HepG2 (cell line): ENCODE results near the gene DCTN4.

Experiments used
- ARNT ChIP-seq: fragments of 450-650 bp; IDR thresholded peaks from 2 replicates; pipeline ENCODE4 v1.6.1; 2017
- CREB1 ChIP-seq, 2 experiments: fragments of 450-650 bp in 1 of 2; IDR thresholded peaks; 2 replicates each; pipeline ENCODE4 v1.6.1; 2016 to 2017; ENCODE audit warnings: control low read depth in 1 of 2, mild to moderate bottlenecking in 1 of 2, missing compliant biosample characterization in 1 of 2, missing genetic modification characterization in 1 of 2
- CTCF ChIP-seq: sonication (generic); formaldehyde crosslinking; IDR thresholded peaks from 2 replicates; pipeline ENCODE4 v1.5.0; 2020; ENCODE audit warnings: mild to moderate bottlenecking, missing genetic modification reagents, moderate library complexity
- EZH2 ChIP-seq: conservative IDR thresholded peaks from 2 replicates; pipeline ENCODE4 v1.6.1; 2012; ENCODE audit warnings: mild to moderate bottlenecking, low read depth, low read length, moderate library complexity
- GATAD2A ChIP-seq: IDR thresholded peaks from 2 replicates; pipeline ENCODE4 v1.6.1; 2016
- RELA ChIP-seq: sonication (generic); formaldehyde crosslinking; IDR thresholded peaks from 2 replicates; pipeline ENCODE4 v1.4.0; 2020; ENCODE audit warnings: missing genetic modification reagents
- ZNF224 ChIP-seq: sonication (generic); formaldehyde crosslinking; IDR thresholded peaks from 2 replicates; pipeline ENCODE4 v1.5.0; 2020; ENCODE audit warnings: mild to moderate bottlenecking, missing genetic modification reagents
- ZNF274 ChIP-seq: sonication (generic); formaldehyde crosslinking; IDR thresholded peaks from 2 replicates; pipeline ENCODE4 v1.5.1; 2020; ENCODE audit warnings: mild to moderate bottlenecking, missing genetic modification reagents
- ZNF598 ChIP-seq: sonication (generic); formaldehyde crosslinking; IDR thresholded peaks from 2 replicates; pipeline ENCODE4 v1.5.1; 2020; ENCODE audit warnings: mild to moderate bottlenecking, missing genetic modification reagents, borderline replicate concordance
- ZNF652 ChIP-seq: IDR thresholded peaks from 2 replicates; pipeline ENCODE4 v1.6.1; 2016; ENCODE audit warnings: low read depth, borderline replicate concordance

GRCh38 chr5:150766251-150766650 lies 7.4 kb upstream of the DCTN4 start:
- TF ChIP-seq ZNF598 (CRISPR knock-in tag) (no peak), EZH2 (no peak), RELA (no peak), CTCF (no peak), CREB1 (IDR thresholded peaks at IDR 0.05) (no peak), CREB1 (CRISPR knock-in tag; IDR thresholded peaks at IDR 0.05) (no peak), GATAD2A (CRISPR knock-in tag) (no peak), ARNT (no peak), ZNF274 (no peak), ZNF224 (CRISPR knock-in tag) (no peak), ZNF652 (no peak)
